Stimulated activated naive CD8-positive, alpha-beta T cell treated with anti-CD3 and anti-CD28 coated beads, Interleukin-15, Interleukin-2, amounts not matched to agents 100 ng/mL and 50 ng/mL, for 24 hours (primary cell): Measurements from ENCODE around the gene LCN2.
"Not testable (repeated sequence)": the region's sequence is repeated elsewhere in the genome, so short reads cannot be mapped to it uniquely, and the experiment has no call there.

Experiments used
- H3K27ac Mint-ChIP-seq: one replicate; pipeline ENCODE4 v1.8.0; 2021; ENCODE audit warnings: mild to moderate bottlenecking, mixed read lengths
- H3K27me3 Mint-ChIP-seq: one replicate; pipeline ENCODE4 v1.8.0; 2021; ENCODE audit warnings: mixed read lengths
- H3K36me3 Mint-ChIP-seq: one replicate; pipeline ENCODE4 v1.8.0; 2021; ENCODE audit warnings: low read depth, mixed read lengths
- H3K4me1 Mint-ChIP-seq: one replicate; pipeline ENCODE4 v1.8.0; 2021; ENCODE audit warnings: low read depth, mixed read lengths
- H3K4me3 Mint-ChIP-seq: one replicate; pipeline ENCODE4 v1.8.0; 2021; ENCODE audit warnings: mild to moderate bottlenecking, mixed read lengths
- H3K9me3 Mint-ChIP-seq: one replicate; pipeline ENCODE4 v1.8.0; 2021; ENCODE audit warnings: mixed read lengths

Gene LCN2

GRCh38 chr9:128108269-128109049 is 40.8 kb upstream of the LCN2 start:
- Mint-ChIP-seq H3K4me1 (peaks cover 6% of the 10 kb centered on the region), H3K27me3 (no peaks in the 10 kb centered on the region), H3K9me3 (no peaks in the 10 kb centered on the region), H3K4me3 (no peak overlapping the region), H3K36me3 (peaks cover 44% of the 10 kb centered on the region), H3K27ac (no peak overlapping the region)

DNA sequence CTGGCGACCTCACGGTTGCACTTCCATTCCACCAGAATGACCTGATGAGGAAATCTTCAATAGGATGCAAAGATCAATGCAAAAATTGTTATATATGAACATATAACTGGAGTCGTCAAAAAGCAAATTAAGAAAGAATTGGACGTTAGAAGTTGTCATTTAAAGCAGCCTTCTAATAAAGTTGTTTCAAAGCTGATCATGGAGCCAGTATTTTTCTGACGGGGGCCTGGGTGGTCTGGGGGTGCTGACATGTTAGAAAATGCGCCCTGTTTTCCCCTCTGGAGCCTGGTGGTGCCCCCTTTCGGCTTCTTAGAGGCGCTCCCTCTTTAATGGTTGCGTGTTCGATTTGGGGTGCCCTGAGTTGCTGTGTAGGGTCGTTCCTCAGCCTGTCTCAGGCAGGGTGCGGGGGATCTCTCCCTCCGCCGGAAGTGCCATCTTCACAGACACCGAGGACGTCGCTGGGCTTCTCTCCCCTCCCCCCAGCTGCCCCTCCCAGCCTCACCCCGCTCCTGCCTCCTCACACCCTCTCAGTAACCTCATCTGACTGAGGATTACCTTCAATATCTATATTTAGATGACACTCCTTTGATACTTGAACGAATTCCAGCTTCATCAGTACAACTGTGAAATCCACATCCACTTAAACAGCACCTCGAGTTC is 40.1 kb upstream of the LCN2 start:
- no peak overlapping the region for H3K4me3 Mint-ChIP-seq
- H3K4me1 Mint-ChIP-seq: no peaks in the 10 kb centered on the region
- H3K27me3 Mint-ChIP-seq: no peaks in the 10 kb centered on the region
- no peaks in the 10 kb centered on the region for H3K9me3 Mint-ChIP-seq
- peaks cover 40% of the 10 kb centered on the region for H3K36me3 Mint-ChIP-seq
- peak overlapping the region; percentile 76 for H3K27ac Mint-ChIP-seq

- H3K4me1 Mint-ChIP-seq: peaks cover 12% of the 10 kb centered on the region
- H3K4me3 Mint-ChIP-seq, H3K27me3 Mint-ChIP-seq, H3K9me3 Mint-ChIP-seq, H3K27ac Mint-ChIP-seq: not testable (repeated sequence)
- H3K36me3 Mint-ChIP-seq: peaks cover 37% of the 10 kb centered on the region
Measured at GRCh38 chr9:128111726-128112125, 37.5 kb upstream of the LCN2 start.

- Mint-ChIP-seq H3K27me3 (no peaks in the 10 kb centered on the region), H3K9me3 (no peaks in the 10 kb centered on the region), H3K4me3 (no peak overlapping the region), H3K27ac (no peak overlapping the region), H3K4me1 (peaks cover 21% of the 10 kb centered on the region), H3K36me3 (peaks cover 28% of the 10 kb centered on the region)
Measured at GRCh38 chr9:128113526-128114325, 35.5 kb upstream of the LCN2 start.

DNA sequence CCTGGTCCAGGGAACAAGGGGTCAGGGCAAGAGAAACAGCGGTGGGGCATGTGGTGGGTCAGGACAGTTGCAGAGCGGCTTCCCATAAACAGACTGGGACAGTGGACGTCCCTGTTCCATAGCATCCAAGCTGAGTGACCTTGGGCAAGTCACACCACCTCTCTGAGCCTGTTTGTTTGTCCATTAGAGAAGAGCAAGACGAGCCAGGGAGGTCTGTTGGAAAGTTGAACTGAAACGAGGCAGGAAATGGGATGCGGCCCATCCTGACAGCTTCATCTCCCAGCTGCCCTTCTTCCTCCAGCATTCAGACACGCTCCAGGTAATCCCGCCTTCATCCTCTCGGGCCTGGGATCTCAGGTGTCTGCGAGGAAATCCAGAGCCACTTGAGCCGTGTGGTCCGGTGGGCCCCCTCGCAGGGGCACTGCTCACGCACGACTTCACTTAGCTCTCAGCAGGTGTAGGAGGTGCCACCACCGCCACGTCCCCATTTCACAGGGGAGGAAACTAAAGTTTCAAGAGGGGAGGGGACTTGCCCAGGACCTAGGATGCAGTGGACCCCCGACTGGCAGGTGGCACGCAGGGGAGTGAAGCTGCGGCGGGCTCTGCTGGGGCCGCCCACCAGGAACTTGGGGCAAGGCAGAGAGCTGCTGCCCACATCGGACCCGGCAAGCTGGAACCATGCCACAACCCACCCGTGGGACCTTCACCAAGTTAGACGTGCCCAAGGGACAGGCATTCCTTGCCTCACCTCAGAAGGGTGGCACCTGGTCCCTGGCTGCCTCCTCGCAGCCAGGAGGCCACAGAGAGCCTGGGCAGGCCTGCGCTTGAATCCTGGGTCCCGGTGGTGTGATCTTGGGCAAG is 34.7 kb upstream of the LCN2 start:
- H3K27ac Mint-ChIP-seq: no peak overlapping the region
- H3K27me3 Mint-ChIP-seq: no peaks in the 10 kb centered on the region
- no peaks in the 10 kb centered on the region for H3K9me3 Mint-ChIP-seq
- peaks cover 21% of the 10 kb centered on the region for H3K4me1 Mint-ChIP-seq
- peaks cover 26% of the 10 kb centered on the region for H3K36me3 Mint-ChIP-seq
- no peak overlapping the region for H3K4me3 Mint-ChIP-seq

DNA sequence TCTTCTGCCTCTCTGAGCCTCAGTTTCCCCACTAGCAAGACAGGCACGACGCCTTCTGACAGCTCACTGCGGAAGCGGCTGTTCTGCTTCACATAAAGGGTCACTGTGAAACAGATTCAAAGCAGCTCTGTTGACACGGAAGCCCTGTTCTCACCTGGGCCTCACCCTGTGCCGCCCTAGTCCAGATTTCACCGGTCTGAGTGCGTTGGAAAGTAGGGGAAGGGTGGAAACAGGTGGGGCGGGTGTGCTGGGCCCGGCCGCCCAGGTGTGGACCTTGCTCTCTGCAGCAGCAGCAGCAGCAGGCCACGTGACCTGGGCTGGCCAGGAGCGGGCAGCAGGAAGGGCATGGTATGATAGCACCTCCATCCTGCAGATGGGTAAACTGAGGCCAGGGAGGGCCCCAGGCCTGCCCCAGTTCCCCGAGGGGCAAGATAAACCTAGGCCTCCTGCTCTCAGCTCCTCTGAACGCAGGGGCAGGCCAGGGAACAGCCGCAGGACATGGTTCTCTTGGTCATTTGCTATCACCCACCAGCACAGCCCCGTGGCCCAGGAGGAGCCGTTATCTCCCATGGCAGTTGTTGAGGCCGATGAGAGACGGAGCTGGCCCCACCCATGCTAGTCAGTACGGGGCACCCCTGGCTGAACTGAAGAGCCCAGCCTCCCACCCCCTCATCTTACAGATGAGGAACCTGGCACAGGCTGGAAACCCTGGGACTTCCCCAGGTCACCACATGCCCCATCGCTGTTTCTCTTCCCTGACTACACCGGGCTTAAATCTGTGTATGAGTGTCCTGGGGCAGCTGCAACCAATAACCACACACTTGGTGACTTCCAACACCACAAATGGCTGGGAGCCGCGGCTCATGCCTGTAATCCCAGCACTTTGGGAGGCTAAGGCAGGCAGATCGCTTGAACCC is 33.8 kb upstream of the LCN2 start:
- H3K27ac Mint-ChIP-seq: peak overlapping the region; percentile 12
- no peak overlapping the region for H3K4me3 Mint-ChIP-seq
- peaks cover 21% of the 10 kb centered on the region for H3K36me3 Mint-ChIP-seq

DNA sequence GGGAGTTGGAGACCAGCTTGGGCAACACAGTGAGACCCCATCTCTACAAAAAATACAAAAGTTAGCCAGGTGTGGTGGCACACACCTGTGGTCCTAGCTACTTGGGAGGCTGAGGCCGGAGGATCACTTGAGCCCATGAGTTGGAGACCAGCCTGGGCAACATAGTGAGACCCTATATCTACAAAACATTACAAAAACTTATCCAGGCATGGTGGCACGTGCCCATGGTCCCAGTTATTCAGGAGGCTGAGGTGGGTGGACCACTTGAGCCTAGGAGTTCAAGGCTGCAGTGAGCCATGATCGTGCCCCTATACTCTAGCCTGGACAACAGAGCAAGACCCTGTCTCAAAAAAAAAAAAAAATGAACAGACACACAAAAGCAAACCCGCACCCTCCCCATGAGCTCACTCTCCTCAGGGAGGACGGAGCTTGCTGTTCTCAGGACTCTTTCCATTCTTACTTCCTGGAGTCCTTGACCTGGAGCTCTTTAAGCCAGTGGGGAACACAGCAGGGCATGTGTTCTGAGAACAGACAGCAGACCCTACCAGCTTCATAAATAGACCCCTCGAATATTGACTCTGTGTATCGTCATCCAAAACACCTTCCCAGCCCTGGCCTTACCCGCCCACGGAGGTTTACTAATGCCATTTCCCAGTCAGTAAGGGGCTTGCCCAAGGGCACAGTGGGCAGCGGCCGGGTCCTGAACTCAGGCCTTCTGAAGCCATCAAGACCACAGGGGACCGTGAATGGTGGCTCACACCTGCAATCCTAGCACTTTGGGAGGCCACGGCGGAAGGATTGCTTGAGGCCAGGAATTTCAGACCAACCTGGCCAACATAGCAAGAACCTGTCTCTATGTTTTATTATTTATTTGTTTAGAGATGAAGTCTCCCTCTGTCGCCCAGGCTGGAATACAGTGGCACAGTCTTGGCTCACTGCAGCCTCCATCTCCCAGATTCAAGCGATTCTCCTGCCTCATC is 32.9 kb upstream of the LCN2 start:
- H3K27me3 Mint-ChIP-seq: no peaks in the 10 kb centered on the region
- H3K27ac Mint-ChIP-seq: peak overlapping the region; percentile 12
- H3K9me3 Mint-ChIP-seq: no peaks in the 10 kb centered on the region
- peaks cover 21% of the 10 kb centered on the region for H3K4me1 Mint-ChIP-seq
- peaks cover 18% of the 10 kb centered on the region for H3K36me3 Mint-ChIP-seq
- H3K4me3 Mint-ChIP-seq: no peak overlapping the region

More for the DNA sequence above, 33.8 kb upstream of the LCN2 start:
- no peaks in the 10 kb centered on the region for H3K27me3 Mint-ChIP-seq
- H3K4me1 Mint-ChIP-seq: peaks cover 21% of the 10 kb centered on the region
- no peaks in the 10 kb centered on the region for H3K9me3 Mint-ChIP-seq

DNA sequence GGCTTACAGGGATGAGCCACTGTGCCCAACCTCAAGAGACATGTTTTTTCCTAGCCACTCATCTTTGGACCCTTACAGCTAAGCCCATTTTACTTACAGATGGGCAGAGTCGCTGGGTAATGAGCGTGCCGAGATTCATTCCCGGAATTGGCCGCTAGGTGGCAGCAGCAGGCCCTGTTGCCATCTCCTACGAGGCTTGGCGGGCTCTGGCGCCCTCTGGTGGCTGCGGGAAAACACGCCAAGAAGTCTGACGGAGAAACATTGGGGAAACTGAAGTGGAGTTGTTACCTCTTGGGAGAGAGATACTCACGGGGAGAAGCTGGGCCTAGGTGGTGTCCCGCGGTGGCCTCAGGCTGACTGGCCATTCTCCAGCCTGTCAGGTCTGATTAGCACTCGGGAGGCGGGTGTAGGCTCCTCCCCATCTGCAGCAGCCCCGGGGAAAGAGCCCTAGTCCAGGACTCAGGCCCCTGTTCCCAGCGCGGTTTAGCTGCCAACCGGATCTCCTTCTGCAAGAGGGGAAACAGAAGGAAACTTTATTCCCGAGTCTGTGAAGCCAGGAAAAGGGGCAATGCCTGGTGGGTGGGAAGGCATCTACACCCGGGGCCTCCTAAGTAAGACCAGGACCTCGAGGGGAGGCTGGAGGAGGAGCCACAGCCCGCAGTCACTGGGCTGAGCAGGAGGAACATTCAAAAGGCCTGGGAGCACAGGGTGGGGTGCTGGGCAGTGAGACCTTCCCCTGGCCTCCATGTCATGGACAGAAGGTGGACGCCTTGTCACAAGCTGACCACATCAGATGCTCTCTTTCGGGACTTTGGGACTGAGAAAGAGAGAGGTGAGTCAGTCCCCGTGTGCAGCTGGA is 31.4 kb upstream of the LCN2 start:
- Mint-ChIP-seq H3K9me3 (no peaks in the 10 kb centered on the region), H3K36me3 (peaks cover 14% of the 10 kb centered on the region), H3K4me3 (no peak overlapping the region), H3K27me3 (no peaks in the 10 kb centered on the region), H3K4me1 (peaks cover 21% of the 10 kb centered on the region), H3K27ac (no peak overlapping the region)

DNA sequence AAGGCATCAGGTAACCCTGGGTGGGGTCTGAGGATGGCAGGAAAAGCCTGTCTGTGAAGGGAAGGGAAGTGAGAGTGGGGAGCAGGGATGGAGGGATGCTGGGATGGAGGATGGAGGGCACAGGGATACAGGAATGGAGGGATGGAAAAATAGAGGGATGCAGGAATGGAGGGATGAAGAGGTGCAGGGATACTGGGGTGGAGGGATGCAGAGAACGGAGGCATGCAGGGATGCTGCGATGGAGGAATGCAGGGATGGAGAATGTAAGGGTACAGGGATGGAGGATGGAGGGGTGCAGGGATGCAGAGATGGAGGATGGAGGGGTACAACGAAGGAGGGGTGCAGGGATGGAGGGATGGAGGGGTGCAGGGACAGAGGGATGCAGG is 30.8 kb upstream of the LCN2 start:
- Mint-ChIP-seq H3K9me3 (no peaks in the 10 kb centered on the region), H3K36me3 (peaks cover 9% of the 10 kb centered on the region), H3K4me1 (peaks cover 21% of the 10 kb centered on the region), H3K4me3 (no peak overlapping the region), H3K27ac (no peak overlapping the region), H3K27me3 (no peaks in the 10 kb centered on the region)

GRCh38 chr9:128118971-128119665 is 30.1 kb upstream of the LCN2 start:
- H3K4me3 Mint-ChIP-seq: no peak overlapping the region
- no peaks in the 10 kb centered on the region for H3K27me3 Mint-ChIP-seq
- no peaks in the 10 kb centered on the region for H3K9me3 Mint-ChIP-seq
- H3K36me3 Mint-ChIP-seq: peaks cover 9% of the 10 kb centered on the region
- peaks cover 21% of the 10 kb centered on the region for H3K4me1 Mint-ChIP-seq
- H3K27ac Mint-ChIP-seq: no peak overlapping the region

DNA sequence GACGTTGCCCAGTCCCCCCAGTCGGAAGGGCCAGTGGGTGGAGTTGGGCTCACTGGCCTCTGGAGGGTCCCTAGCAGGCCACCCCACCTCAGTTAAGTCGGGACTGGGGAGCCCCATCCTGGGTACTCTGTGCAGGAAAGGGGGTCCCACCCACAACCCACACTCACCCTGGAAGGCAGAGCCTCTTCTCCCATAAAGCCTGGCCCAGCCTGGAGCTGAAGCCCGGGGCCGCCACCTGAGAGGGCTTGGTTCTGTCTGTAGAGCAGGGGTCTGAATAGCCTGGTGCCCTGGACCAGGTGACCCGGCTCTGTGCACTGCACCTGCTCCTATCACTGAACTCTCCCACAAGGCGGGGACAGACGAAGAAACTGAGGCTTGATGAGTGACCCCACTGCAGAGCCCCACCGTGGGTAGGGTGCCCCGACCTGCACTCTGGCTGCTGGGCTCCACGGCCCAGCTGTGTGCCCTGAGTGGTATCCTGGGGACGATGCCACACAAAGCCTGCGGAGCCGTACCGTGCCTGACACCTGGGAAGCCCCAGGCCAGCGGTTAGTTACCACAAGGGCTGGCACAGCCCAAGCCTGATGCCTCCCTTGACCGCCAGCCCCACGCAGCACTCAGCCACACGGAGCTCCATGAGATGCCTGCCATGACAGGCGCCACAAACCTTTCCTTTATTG is 29.1 kb upstream of the LCN2 start:
- Mint-ChIP-seq H3K36me3 (peaks cover 4% of the 10 kb centered on the region), H3K4me1 (peaks cover 26% of the 10 kb centered on the region), H3K9me3 (no peaks in the 10 kb centered on the region), H3K27me3 (no peaks in the 10 kb centered on the region), H3K27ac (no peak overlapping the region), H3K4me3 (no peak overlapping the region)
